ENCODE results near the gene GIMAP8.

The GIMAP8 gene
- total RNA-seq = 23.9 to 101 (median 81.5) reads per million in 4 experiments

DNA sequence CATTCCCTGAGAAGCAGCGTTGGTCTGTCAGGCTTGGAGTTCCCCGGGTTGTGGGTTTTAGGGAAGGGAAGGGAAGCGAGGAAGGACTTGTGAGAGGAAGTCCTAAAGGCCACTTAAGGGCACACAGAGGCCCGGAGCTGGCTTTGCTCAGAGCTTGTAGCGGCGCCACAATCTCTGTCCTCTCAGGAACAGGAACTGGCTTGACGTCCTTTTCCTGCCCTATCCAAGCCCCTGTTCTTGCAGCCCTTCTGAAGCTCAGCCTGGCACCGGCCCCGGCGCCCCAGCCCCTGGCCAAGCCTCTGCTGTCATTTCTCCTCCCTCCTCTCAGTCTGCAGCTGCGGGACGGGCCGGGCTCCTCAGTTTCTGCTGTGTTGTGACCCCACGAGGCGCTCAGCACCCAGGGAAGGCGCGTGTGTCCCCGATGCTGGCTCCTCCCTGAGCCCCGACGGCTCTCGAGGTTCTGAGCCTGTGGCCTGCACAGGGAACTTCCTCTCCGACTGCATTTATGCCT is at the start of gene GIMAP8:
TSS of gene GIMAP8 (plus strand) at position 140 of the 511 bp plus-strand sequence. CDS start 16,069 bp downstream, outside the sequence.
- DNase-seq = peak; percentile 13

- no peak for DNase-seq
Observed at GRCh38 chr7:150400788-150401423, 49.5 kb upstream of the GIMAP8 start.

DNA sequence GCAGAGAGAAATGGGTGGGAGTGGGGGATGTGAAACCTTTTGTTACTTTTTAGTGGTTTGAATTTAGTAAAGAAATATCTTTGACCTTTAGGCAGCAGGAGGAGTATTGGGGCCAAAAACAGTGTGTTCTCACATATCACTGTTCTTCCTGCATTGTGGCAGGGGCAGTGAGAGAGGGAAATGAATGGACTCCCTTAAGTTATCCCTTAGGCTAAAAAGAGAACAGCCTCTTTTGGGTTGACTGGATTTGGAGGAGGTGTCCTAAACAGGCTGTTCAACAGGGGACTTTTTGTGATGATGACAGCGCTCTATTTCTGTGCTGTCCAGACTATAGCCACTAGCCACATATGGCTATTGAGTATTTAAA is 49.0 kb upstream of the GIMAP8 start:
- no peak for DNase-seq

DNA sequence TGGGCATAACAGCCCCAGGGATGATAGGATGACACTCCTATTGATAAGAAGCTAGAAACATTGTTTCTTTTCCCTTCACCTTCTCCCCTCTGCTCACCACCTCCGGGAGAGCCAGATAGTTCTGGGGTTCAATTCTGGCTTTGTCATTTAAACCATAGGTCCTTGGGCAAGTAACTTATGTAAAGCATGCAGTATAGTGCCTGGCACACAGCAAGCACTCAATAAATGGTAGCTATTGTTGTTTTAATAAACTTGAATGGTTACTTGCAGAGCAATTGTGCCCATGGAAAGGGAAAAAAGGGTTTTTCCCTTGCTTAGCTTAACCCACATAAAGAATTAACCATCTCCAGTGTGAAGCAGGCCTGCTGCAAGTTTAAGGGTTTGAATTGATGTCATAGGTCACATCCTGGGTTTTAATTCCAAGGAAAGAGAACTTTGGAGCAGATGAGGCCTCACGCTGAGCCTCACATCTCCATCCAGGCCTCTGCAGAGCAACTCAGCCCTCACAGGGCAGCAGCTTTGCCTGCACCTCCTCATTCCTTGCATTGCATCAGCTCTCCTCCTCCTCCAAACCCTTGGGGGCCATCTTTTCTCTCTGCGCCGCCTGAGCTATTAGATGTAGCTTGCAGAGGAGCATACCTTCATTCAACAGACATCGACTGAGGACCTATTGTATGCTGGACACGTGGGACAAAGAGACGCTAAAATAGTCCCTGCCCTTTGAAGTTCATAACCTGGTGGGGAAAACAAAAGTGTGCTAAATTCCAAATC is 48.4 kb upstream of the GIMAP8 start:
- no peak for DNase-seq

GRCh38 chr7:150402671-150403321 is 47.6 kb upstream of the GIMAP8 start:
- DNase-seq = no peak

- DNase-seq = no peak
Observed at GRCh38 chr7:150403376-150404171, 46.9 kb upstream of the GIMAP8 start.

DNA sequence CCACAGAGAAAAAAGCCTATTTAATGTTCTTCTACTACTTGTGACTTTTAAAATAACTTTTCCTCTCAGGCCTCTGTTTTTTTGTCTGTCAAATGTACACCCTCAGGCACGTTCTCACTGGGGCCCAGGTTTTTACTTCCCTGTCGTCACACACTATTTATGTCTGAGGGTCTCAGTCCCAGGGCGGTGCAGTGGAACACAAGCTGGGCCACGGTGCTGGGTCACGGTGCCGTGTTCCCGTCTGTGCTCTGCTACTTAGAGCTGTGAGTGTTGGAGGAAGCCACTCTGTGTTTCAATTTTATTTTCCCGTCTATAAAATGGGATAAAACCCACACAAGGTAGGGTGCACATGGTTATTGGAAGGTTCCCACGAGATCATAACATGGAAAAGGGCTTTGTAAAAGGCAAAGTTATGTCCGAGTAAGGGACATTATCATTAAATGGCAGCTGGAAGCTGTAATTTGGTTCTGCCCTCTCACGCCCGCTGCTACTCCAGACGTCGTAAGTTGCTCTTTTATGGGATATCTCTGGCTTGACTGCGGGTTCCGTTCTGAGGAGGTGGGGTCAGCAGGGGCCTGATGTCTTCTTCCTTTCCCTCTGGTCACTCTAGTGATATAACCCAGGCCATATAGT is 46.1 kb upstream of the GIMAP8 start:
- no peak for DNase-seq

GRCh38 chr7:150404805-150405583 is 45.4 kb upstream of the GIMAP8 start:
- DNase-seq = peak; percentile 59

DNA sequence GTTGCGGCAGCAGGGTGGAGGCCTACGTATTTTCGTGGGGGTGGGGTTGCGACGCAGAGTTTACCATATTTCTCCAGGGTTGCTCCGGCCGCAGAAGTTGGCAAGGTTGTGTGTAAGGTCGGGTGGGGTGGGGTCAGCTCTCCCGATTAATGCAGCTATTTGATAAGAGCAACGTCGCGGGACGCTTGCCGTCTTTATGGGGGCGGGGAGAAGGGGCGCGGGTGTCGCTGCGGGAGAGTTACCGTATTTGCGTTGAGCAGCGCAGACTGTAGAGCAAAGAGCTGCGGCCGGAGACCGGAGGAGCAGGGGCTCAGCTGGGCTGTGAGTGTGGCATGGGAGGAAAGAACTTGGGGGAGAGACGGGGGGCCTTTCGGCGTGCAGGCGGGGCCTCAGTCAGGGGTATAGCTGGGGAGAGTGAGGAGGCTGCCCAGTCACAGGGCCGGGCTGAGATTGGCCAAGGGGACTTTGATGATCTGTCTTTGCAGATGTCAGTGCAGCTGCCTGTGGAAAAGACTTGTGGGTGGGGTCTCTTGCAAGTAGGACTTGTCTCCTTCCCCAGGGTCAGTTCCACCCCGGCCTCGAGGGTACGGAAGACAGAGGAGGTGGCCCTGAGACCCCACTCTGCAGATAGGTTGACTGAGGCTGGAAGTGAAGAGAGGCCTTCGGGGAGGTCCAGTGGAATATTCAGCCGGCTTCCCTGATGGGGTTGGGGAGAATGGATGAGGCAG is 44.7 kb upstream of the GIMAP8 start:
- peak; percentile 55 for DNase-seq

DNA sequence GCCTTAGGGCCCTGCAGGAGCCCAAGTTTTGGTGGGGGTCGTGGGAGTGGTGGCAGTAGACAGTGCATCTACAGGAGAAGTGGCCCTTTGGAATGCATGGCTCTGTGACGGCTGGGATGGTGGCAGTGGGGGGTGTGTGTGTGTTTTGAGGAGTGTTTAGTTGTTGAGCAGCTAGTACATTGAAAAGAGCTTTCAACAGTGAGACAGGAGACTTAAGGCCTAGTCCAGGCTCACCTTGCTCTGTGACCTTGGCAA is 44.2 kb upstream of the GIMAP8 start:
- DNase-seq = no peak

- no peak for DNase-seq
Observed at GRCh38 chr7:150406567-150407421, 43.6 kb upstream of the GIMAP8 start.

GRCh38 chr7:150407588-150408392 is 42.6 kb upstream of the GIMAP8 start:
- DNase-seq = no peak

GRCh38 chr7:150408393-150409299 is 41.8 kb upstream of the GIMAP8 start:
- DNase-seq = no peak

DNA sequence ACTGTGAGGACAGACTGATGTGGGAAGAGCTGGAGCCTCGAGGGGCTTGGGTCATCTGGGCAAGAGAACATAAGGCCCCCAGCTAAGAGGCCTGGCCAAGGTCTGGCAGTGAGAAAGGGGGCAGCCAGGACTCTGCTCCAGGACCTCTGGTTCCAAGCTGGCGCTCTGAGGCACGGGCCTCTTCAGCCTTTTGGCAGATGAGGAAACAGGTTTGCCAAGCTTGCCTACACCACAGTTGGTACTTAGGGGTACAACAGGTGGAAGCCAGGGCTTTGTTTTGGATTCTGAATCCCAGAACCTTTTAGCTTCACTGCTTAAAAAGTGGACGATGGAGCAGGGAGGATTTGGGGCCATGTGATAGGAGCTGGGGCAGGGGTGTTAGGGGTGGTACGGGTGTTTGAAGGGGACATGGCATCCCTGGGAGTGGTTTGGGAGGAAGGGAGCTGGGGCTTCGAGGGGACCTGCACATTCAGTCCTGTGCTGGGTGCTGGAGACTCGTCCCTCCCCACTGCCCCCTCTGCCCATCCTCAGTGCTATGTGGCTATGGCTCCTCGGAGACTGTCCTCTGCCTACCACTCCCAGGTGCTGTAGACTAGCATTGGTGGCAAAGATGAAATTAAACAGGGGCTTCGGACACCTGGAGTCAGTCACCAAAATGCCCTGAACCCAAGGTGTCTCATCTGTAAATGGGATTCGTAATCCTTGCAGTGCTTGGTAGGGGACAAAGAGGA is 41.0 kb upstream of the GIMAP8 start:
- DNase-seq = no peak

GRCh38 chr7:150410131-150410530 is 40.3 kb upstream of the GIMAP8 start:
- no peak for DNase-seq

DNA sequence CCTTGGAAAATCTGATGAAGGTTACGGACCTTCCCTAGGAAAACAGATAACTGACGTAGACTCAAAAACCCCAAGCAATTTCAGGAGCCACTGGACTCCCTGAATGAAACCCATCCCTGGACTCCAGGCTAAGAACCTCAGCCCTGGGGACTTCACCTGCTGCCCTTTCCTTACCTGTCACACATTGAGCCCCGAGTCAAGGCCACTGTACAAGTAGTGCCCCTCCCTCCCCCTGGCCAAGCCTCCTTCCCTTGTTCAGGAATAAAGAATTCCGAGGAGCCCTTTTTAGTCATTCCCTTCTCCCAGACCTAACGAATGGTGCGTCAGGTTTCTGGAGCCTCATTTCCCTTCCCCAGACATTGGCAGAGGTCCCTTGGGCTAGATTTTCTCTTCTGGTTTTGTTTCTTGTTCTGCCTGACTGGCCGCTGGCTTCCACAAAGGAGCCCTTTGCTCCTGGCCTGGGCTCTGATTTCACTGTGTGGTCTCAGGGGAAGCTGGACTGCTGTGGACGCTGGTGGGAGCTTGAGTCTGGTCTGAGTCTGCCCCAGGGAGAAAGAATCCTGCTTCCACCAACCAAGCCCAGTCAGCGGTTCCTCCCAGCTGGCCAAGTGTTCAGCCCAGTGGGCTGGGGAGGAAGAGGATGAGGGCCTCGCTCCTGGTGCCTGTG is 39.6 kb upstream of the GIMAP8 start:
- DNase-seq = no peak

DNA sequence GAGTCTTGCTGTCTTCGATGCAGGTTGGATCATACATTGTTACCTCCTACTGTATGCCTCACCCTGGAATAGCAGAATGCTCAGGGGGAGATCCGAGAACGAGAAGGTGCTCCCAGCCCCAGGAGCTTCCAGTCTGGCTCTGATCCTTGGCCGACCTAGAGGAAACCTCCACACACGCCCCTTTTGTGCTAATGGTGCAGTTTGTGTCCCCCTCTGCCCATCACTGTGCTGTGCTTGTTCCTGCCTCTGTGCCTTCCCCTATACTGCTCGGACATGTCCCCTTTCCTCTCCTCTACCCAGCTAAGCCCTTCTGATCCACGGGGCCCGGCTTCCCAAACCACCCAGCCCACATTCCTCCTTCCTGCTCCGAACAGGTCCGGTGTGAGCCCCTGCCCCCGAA is 38.8 kb upstream of the GIMAP8 start:
- DNase-seq = no peak
